K562 (cell line): Measurements from ENCODE around the gene RDH11.

ENCODE experiments used
- CBX2 ChIP-seq: fragments of 200-600 bp; sonication (generic); IDR thresholded peaks from one replicate; pipeline ENCODE4 v1.6.1; 2012; ENCODE audit warnings: mild to moderate bottlenecking, low read length, inconsistent platforms; ENCODE audit not compliant: insufficient read depth, poor library complexity, severe bottlenecking
- ELF1 ChIP-seq: fragments of 200-800 bp; sonication (Bioruptor generic); IDR thresholded peaks from 2 replicates; pipeline ENCODE4 v1.6.1; 2016; ENCODE audit warnings: missing genetic modification characterization, missing compliant biosample characterization
- FOXK2 ChIP-seq, 2 experiments: fragments of 450-650 bp; IDR thresholded peaks in 1 of 2; conservative IDR thresholded peaks in 1 of 2; 2 replicates each; pipeline ENCODE4 v1.6.1; 2016; ENCODE audit warnings: low read depth in 2 of 2, mild to moderate bottlenecking in 1 of 2
- MAX ChIP-seq: sonication (generic); formaldehyde crosslinking; IDR thresholded peaks from 2 replicates; pipeline ENCODE4 v1.9.0; 2022; ENCODE audit warnings: mild to moderate bottlenecking, missing genetic modification reagents
- SP1 ChIP-seq: sonication (generic); formaldehyde crosslinking; IDR thresholded peaks from 2 replicates; pipeline ENCODE4 v1.8.1; 2022; ENCODE audit warnings: mild to moderate bottlenecking, missing genetic modification reagents
- TBP ChIP-seq: optimal IDR thresholded peaks from 2 replicates; pipeline ENCODE3; 2011; ENCODE audit warnings: low read depth, low read length, improper control_type of control experiment
- TCF7 ChIP-seq: sonication (generic); IDR thresholded peaks from 2 replicates; pipeline ENCODE4 v1.6.1; 2016; ENCODE audit warnings: antibody characterized with exemption, borderline replicate concordance
- ZNF436 ChIP-seq: fragments of 250-450, 450-650 bp; sonication (Bioruptor Pico); formaldehyde crosslinking; IDR thresholded peaks from 2 replicates; pipeline ENCODE4 v1.7.0; 2020; ENCODE audit warnings: mild to moderate bottlenecking
- TF ChIP-seq, protein P1 (sequence below): fragments of 250-450 bp; sonication (Bioruptor Pico); IDR thresholded peaks from 2 replicates; pipeline ENCODE4 v1.5.0; 2021; ENCODE audit warnings: mild to moderate bottlenecking, moderate library complexity
- TF ChIP-seq, protein P2 (sequence below), 3 experiments: IDR thresholded peaks in 2 of 3; conservative IDR thresholded peaks in 1 of 3; 2 replicates each; pipeline ENCODE4 v1.5.1; 2011 to 2012; ENCODE audit warnings: low read length in 3 of 3, mild to moderate bottlenecking in 3 of 3, control low read depth in 2 of 3, improper control_type of control experiment in 1 of 3, inconsistent platforms in 1 of 3, low read depth in 1 of 3, mixed read lengths in 1 of 3, moderate library complexity in 1 of 3; ENCODE audit not compliant: insufficient read depth in 2 of 3

- TF ChIP-seq ZNF436 (CRISPR knock-in tag), result no peak
- no peak for TF ChIP-seq TCF7
- TF ChIP-seq CBX2, result no peak
- no peak for TF ChIP-seq FOXK2 (conservative IDR thresholded peaks at IDR 0.05 in 1 of 2, IDR thresholded peaks at IDR 0.05 in 1 of 2; ENCODE audit: low read depth in 2 of 2)
- TF ChIP-seq MAX, result no peak
- TF ChIP-seq, protein P1, sequence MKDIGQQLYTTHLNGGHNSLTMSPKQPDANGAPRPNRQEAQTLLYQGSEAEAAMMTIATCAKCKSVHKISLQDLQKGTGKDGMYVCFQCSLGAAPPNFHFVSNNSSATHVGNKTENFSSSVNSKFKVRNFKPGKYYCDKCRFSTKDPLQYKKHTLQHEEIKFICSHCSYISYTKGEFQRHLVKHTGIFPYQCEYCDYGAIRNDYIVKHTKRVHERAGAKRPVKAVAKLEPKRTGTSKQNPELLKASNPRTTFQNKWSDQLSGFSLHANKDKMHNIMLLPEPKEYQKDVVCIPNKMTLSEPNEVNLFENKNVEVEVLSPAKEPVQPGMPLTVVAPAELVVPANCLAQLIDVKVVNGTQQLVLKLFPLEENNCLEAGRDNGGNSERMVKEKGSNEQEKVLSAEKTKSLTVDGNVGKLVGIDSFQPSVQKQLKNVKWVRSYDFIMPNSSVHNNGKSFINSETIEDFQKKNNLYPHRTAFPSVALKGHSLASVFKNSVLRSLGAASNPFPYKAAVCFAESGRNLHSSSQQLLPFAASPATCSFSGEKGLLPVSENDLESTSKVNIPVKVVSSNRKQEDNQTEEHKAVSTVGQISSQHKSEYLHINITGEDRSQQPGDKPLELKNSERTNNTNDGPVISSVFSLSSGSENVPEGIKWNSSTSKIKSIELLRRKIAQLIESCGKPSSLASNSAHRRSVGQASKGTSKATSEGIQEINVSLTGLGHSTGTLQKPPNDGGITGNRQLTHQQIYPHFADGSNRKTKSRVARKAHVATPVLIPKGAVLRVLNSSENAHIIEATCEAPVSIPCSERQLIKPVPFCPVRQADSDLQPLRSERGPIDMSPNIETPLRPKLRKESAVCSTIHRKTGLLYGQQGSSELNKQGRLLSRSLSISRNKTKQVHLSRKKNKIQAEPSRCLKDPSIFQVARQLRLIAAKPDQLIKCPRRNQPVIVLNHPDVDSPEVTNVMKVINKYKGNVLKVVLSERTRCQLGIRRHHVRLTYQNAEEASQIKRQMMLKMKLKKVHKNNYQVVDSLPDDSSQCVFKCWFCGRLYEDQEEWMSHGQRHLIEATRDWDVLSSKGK (CRISPR knock-in tag), result no peak
- TF ChIP-seq, protein P2, sequence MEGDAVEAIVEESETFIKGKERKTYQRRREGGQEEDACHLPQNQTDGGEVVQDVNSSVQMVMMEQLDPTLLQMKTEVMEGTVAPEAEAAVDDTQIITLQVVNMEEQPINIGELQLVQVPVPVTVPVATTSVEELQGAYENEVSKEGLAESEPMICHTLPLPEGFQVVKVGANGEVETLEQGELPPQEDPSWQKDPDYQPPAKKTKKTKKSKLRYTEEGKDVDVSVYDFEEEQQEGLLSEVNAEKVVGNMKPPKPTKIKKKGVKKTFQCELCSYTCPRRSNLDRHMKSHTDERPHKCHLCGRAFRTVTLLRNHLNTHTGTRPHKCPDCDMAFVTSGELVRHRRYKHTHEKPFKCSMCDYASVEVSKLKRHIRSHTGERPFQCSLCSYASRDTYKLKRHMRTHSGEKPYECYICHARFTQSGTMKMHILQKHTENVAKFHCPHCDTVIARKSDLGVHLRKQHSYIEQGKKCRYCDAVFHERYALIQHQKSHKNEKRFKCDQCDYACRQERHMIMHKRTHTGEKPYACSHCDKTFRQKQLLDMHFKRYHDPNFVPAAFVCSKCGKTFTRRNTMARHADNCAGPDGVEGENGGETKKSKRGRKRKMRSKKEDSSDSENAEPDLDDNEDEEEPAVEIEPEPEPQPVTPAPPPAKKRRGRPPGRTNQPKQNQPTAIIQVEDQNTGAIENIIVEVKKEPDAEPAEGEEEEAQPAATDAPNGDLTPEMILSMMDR (IDR thresholded peaks at IDR 0.05 in 2 of 3, conservative IDR thresholded peaks at IDR 0.05 in 1 of 3; ENCODE audit: insufficient read depth in 2 of 3, low read depth in 1 of 3, low read length in 3 of 3), result no peak
- no peak for TF ChIP-seq TBP
- TF ChIP-seq ELF1 (tag), result no peak
- no peak for TF ChIP-seq SP1
Measured at GRCh38 chr14:67630938-67631337, 64.6 kb downstream of the RDH11 start.
